Measurements from ENCODE around the gene SHF.

The SHF gene

GRCh38 chr15:45199136-45199810 is 11.5 kb upstream of the SHF start:
- no peak for DNase-seq (ENCODE audit: low read depth)
- TF ChIP-seq CTCF (IDR thresholded peaks at IDR 0.05; ENCODE audit: control insufficient read depth, insufficient read depth, low read depth, low read length, missing control alignments): no peak
- H3K4me3 ChIP-seq (ENCODE audit: control insufficient read depth, low read depth, low read length): peak overlapping the region; percentile 83

GRCh38 chr15:45198337-45199135 is 10.8 kb upstream of the SHF start:
- TF ChIP-seq CTCF (IDR thresholded peaks at IDR 0.05; ENCODE audit: control insufficient read depth, insufficient read depth, low read depth, low read length, missing control alignments): peak; percentile 91
- DNase-seq (ENCODE audit: low read depth): peak; percentile 94
- H3K4me3 ChIP-seq (ENCODE audit: control insufficient read depth, low read depth, low read length): peak overlapping the region; percentile 83

GRCh38 chr15:45197512-45197911 is 9.7 kb upstream of the SHF start:
- no peak for TF ChIP-seq CTCF (IDR thresholded peaks at IDR 0.05; ENCODE audit: control insufficient read depth, insufficient read depth, low read depth, low read length, missing control alignments)
- H3K4me3 ChIP-seq (ENCODE audit: control insufficient read depth, low read depth, low read length): no peak overlapping the region
- DNase-seq (ENCODE audit: low read depth): no peak

GRCh38 chr15:45187578-45187893 is 230 bp downstream of the SHF start:
- peak overlapping the region; percentile 55 for H3K4me3 ChIP-seq (ENCODE audit: control insufficient read depth, low read depth, low read length)
- no peak for TF ChIP-seq CTCF (IDR thresholded peaks at IDR 0.05; ENCODE audit: control insufficient read depth, insufficient read depth, low read depth, low read length, missing control alignments)
- no peak for DNase-seq (ENCODE audit: low read depth)

- DNase-seq (ENCODE audit: low read depth): no peak
- no peak for TF ChIP-seq CTCF (IDR thresholded peaks at IDR 0.05; ENCODE audit: control insufficient read depth, insufficient read depth, low read depth, low read length, missing control alignments)
- H3K4me3 ChIP-seq (ENCODE audit: control insufficient read depth, low read depth, low read length): peak overlapping the region; percentile 55
These were observed 792 bp downstream of the SHF start for GRCh38 chr15:45186771-45187577.

- TF ChIP-seq CTCF (IDR thresholded peaks at IDR 0.05; ENCODE audit: control insufficient read depth, insufficient read depth, low read depth, low read length, missing control alignments): no peak
- DNase-seq (ENCODE audit: low read depth): no peak
- H3K4me3 ChIP-seq (ENCODE audit: control insufficient read depth, low read depth, low read length): peak overlapping the region; percentile 2; the same call in 1 of the 2 replicates
These were observed 1.6 kb downstream of the SHF start for GRCh38 chr15:45185903-45186770.

All from AG09309 (cell line).